PC-3 (cell line): ENCODE measurements around the gene NCS1.

Experiments used
- CTCF ChIP-seq: fragments of 300-600 bp; sonication (generic); conservative IDR thresholded peaks from 2 replicates; pipeline ENCODE4 v1.5.1; 2017; ENCODE audit warnings: antibody characterized with exemption, low read depth, mild to moderate bottlenecking, low read length
- EZH2 ChIP-seq: fragments of 300-600 bp; sonication (generic); IDR thresholded peaks from one replicate; pipeline ENCODE4 v1.6.1; 2017; ENCODE audit warnings: antibody characterized with exemption, mild to moderate bottlenecking, low read length; ENCODE audit not compliant: unreplicated experiment

- TF ChIP-seq CTCF: no peak
- TF ChIP-seq EZH2: no peak
These were observed 45.6 kb downstream of the NCS1 start for GRCh38 chr9:130217838-130218237.
